Activated CD4-positive, alpha-beta T cell treated with anti-CD3 and anti-CD28 coated beads, Interleukin-2, amount 50 U/mL, for 4 hours (primary cell): ENCODE measurements around the gene STIM2.

Experiments
- DNase-seq, 2 experiments: peaks; one replicate each; pipeline ENCODE4 v3.0.0-alpha.2; 2020

The STIM2 gene

DNA sequence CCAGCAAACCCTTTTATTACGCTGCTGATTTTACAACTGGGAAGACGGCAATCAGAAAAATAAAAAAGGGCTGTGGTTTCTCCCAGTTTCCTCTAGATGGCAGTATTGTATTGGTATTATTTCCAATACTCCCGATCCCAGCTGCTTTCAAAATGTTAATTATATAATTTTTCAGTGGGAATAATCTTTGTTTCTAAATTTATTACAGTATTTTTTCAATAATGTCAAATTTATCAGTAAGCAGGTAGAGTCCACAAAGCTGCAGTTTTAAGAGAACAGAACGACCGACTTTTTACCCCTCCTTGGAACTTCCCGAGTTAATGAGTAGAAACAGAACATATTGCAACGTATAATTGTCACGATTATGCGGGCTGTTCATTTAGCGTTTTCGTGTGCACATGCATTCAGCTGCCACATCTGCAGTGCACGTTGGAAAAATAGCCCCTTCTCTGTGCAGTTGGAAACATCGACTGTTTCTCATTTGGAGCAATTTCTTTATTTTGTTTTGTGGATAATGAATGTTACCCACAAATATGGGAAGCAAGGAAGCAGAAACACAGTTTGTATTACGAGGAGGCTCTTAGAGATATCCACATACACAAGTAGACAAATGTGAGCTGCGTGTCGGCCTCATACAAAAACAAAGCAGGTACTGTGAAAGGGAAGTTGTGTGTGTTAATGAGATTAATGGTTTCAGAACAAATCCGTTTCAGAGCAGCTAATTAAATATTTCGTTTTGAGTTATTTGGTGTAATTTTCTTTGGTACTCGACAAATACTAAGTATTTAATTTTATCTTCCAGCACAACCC lies 188.0 kb downstream of the STIM2 start:
- no peak for DNase-seq

- DNase-seq, result no peak
These were observed 188.7 kb downstream of the STIM2 start for GRCh38 chr4:27049239-27049829.

- DNase-seq, result no peak
These were observed 190.1 kb downstream of the STIM2 start for GRCh38 chr4:27050731-27051130.

DNA sequence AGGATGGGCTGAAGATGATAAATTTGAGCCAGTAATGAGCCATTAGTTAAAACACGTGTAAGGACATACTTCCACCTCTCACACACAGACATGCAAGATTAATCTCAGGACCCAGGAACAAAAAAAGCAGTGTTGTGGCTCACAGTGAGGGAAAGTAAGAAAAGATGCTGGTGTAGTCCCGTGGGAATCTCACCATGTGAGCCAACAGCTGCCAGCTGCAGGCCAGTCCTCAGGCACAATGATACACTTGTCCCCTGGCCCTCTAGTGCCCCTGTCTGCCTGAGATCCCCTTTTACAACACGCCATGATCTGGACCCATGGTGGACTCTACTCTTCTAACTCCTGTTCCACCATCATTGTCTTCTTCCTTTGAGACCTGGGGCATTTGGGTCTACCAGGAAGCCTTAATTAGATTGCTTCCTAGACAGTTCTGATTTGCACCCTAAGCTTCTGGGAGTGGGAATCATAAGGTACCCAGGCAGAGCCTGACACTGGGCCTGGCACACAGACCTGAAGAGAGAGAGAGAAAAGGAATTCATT lies 194.7 kb downstream of the STIM2 start:
- no peak for DNase-seq

DNA sequence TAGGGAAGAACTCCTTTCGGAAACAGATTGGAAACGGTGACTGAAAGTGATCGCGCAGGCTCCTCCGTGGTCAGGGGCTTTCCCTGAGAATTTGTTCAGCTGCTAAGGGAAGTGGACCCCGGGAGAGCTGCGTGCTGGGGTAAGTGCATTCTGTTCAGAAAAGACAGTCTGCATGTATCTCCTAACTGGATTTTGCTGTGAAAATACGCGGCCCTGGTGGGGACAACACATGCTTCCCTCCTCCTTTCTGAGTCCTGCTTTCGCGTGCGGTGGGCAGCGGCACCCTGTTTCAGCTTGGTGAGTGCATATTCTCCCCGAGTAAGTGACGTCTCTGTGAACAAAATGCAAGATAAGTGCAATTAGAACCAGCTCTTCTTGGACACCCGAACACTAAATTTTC lies 195.6 kb downstream of the STIM2 start:
- DNase-seq, result no peak

GRCh38 chr4:27057053-27057452 lies 196.4 kb downstream of the STIM2 start:
- DNase-seq, result no peak

DNA sequence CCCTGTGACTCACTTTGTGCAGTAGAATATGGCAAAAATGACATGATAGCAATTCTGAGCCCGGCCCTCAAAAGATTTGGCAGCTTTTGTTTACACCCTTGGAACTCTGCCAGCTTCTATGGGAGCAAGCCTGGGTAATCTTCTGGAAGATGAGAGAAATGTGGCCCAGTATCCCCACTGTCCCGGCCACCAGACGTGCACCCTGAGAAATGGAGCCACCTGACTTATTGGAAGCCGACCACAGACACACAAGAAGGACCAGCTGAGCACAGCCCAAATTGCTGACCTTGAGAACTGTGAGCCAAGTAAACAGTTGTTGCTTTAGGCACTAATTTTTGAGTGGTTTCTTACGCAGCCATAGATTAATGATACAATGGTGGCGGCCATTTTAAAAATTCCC lies 197.0 kb downstream of the STIM2 start:
- DNase-seq, result no peak

DNA sequence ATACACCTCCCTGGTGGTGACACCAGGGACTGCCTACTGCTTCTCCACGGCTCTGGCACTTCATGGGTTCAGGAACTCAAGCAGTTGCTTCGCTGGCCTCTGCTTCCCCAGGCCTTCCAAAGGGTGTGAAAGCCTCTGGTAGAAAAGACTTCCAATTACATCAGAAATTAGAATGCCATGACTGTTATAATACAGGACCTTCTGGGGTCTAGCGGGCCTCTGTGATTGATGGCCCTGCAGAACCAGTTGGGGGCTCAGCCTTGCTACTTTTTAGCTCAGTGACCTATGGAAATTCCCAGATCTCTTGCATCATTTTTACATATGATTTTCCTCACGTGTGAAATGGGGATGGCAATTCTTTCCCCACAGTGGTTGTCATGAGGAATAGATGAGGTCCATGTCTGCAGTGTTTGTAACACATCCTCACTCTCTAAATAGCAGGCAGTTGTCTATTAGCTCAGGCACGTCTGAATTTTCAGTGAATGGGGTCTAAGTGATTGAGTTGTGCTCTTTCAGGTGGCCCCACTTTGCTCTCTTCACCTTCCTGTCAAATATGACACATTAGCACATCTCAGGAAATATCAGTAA lies 198.3 kb downstream of the STIM2 start:
- DNase-seq, result no peak

GRCh38 chr4:27059446-27059845 lies 198.8 kb downstream of the STIM2 start:
- DNase-seq, result no peak

DNA sequence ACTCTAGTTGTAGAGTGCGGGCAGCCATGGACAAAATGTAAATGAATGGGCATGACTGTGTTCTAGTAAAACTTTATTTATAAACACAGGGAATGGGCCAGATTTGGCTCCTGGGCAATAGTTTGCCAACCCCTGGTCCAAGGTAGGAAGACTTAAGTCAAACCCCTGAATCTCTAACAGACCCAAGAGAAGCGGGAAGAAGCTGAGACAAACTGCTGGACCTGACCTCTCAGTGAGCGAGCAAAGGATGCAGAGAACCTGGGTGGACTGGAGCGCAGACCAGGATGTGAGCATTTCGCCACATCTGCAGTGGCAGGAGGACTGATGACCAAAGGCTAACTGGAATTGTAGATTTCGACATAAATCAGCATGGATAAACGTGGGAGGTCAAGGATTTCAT lies 201.6 kb downstream of the STIM2 start:
- DNase-seq, result no peak

- DNase-seq, result no peak
These were observed 205.9 kb downstream of the STIM2 start for GRCh38 chr4:27066591-27066990.

- DNase-seq, result no peak
These were observed 207.7 kb downstream of the STIM2 start for GRCh38 chr4:27068151-27068867.
